HUES6 (cell line): ENCODE data around the gene TAX1BP3.

Source experiments
- H3K27ac ChIP-seq: 2 replicates; pipeline ENCODE4 v1.7.0; 2013; ENCODE audit warnings: low read depth, mild to moderate bottlenecking, low read length, inconsistent platforms
- H3K27me3 ChIP-seq: 2 replicates; pipeline ENCODE4 v1.6.1; 2013; ENCODE audit warnings: low read length; ENCODE audit not compliant: control insufficient read depth, insufficient read depth
- H3K36me3 ChIP-seq: 2 replicates; pipeline ENCODE4 v1.6.1; 2013; ENCODE audit warnings: low read length; ENCODE audit not compliant: control insufficient read depth, insufficient read depth
- H3K4me1 ChIP-seq: 2 replicates; pipeline ENCODE4 v1.6.1; 2013; ENCODE audit warnings: low read length; ENCODE audit not compliant: control insufficient read depth, insufficient read depth
- H3K4me3 ChIP-seq: 2 replicates; pipeline ENCODE4 v1.5.1; 2013; ENCODE audit warnings: low read depth, low read length
- H3K9ac ChIP-seq: one replicate; pipeline ENCODE4 v1.6.1; 2013; ENCODE audit warnings: mild to moderate bottlenecking, low read length
- H3K9me3 ChIP-seq: 2 replicates; pipeline ENCODE4 v1.6.1; 2013; ENCODE audit warnings: low read depth, low read length; ENCODE audit not compliant: control insufficient read depth, insufficient read depth

Gene TAX1BP3

GRCh38 chr17:3697103-3697476, 28.7 kb upstream of the TAX1BP3 start:
- no peak overlapping the region for H3K9ac ChIP-seq
- H3K9me3 ChIP-seq: no peaks in the 10 kb centered on the region; the same call in 1 of the 2 replicates
- no peaks in the 10 kb centered on the region for H3K36me3 ChIP-seq
- peaks cover 10% of the 10 kb centered on the region for H3K4me1 ChIP-seq
- H3K27me3 ChIP-seq: peaks cover 50% of the 10 kb centered on the region
- no peak overlapping the region for H3K4me3 ChIP-seq
- H3K27ac ChIP-seq: no peak overlapping the region

GRCh38 chr17:3695723-3696411, 27.5 kb upstream of the TAX1BP3 start, which contains the start of gene P2RX5:
P2RX5 (minus strand) TSS chr17:3696155; CDS start chr17:3696005, 150 bp downstream.
- H3K27ac ChIP-seq: no peak within 1 kb of the TSS
- no peak within 1 kb of the TSS for H3K9ac ChIP-seq
- H3K4me3 ChIP-seq: peak within 1 kb of the TSS; percentile 75
- peaks cover 10% of the 10 kb centered on the region for H3K4me1 ChIP-seq
- no peaks in the 10 kb centered on the region for H3K36me3 ChIP-seq
- peaks cover 50% of the 10 kb centered on the region for H3K27me3 ChIP-seq
- H3K9me3 ChIP-seq: no peaks in the 10 kb centered on the region; the same call in 1 of the 2 replicates

GRCh38 chr17:3695129-3695722, 26.8 kb upstream of the TAX1BP3 start:
- no peak overlapping the region for H3K27ac ChIP-seq
- H3K36me3 ChIP-seq: no peaks in the 10 kb centered on the region
- peak overlapping the region; percentile 75 for H3K4me3 ChIP-seq
- no peak overlapping the region for H3K9ac ChIP-seq
- peaks cover 50% of the 10 kb centered on the region for H3K27me3 ChIP-seq
- H3K4me1 ChIP-seq: peaks cover 10% of the 10 kb centered on the region
- no peaks in the 10 kb centered on the region; the same call in 1 of the 2 replicates for H3K9me3 ChIP-seq

GRCh38 chr17:3693829-3694231, 25.5 kb upstream of the TAX1BP3 start:
- no peak overlapping the region for H3K4me3 ChIP-seq
- no peaks in the 10 kb centered on the region; the same call in 1 of the 2 replicates for H3K9me3 ChIP-seq
- H3K27me3 ChIP-seq: peaks cover 50% of the 10 kb centered on the region
- H3K36me3 ChIP-seq: no peaks in the 10 kb centered on the region
- H3K27ac ChIP-seq: no peak overlapping the region
- H3K9ac ChIP-seq: no peak overlapping the region
- peaks cover 14% of the 10 kb centered on the region for H3K4me1 ChIP-seq

- H3K4me1 ChIP-seq: peaks cover 17% of the 10 kb centered on the region
These were observed 24.8 kb upstream of the TAX1BP3 start for GRCh38 chr17:3693141-3693540.

GRCh38 chr17:3692346-3692745, 24.0 kb upstream of the TAX1BP3 start:
- Histone ChIP-seq H3K4me1 (peaks cover 20% of the 10 kb centered on the region), H3K27ac (no peak overlapping the region), H3K36me3 (no peaks in the 10 kb centered on the region), H3K27me3 (peaks cover 37% of the 10 kb centered on the region), H3K9ac (no peak overlapping the region), H3K4me3 (no peak overlapping the region), H3K9me3 (no peaks in the 10 kb centered on the region)

More at GRCh38 chr17:3693141-3693540, 24.8 kb upstream of the TAX1BP3 start:
- H3K9ac ChIP-seq: no peak overlapping the region
- H3K36me3 ChIP-seq: no peaks in the 10 kb centered on the region
- no peaks in the 10 kb centered on the region for H3K9me3 ChIP-seq
- no peak overlapping the region for H3K27ac ChIP-seq
- no peak overlapping the region for H3K4me3 ChIP-seq
- peaks cover 45% of the 10 kb centered on the region for H3K27me3 ChIP-seq

- Histone ChIP-seq H3K4me1 (peaks cover 20% of the 10 kb centered on the region), H3K36me3 (no peaks in the 10 kb centered on the region), H3K27ac (no peak overlapping the region), H3K9ac (no peak overlapping the region), H3K9me3 (no peaks in the 10 kb centered on the region), H3K4me3 (no peak overlapping the region), H3K27me3 (peaks cover 30% of the 10 kb centered on the region)
These were observed 23.3 kb upstream of the TAX1BP3 start for GRCh38 chr17:3691617-3692067.

- Histone ChIP-seq H3K4me1 (peaks cover 16% of the 10 kb centered on the region), H3K9me3 (no peaks in the 10 kb centered on the region), H3K27me3 (peaks cover 17% of the 10 kb centered on the region), H3K4me3 (no peak overlapping the region), H3K27ac (no peak overlapping the region), H3K36me3 (no peaks in the 10 kb centered on the region), H3K9ac (no peak overlapping the region)
These were observed 21.8 kb upstream of the TAX1BP3 start for GRCh38 chr17:3690094-3690715.

- Histone ChIP-seq H3K4me1 (peaks cover 10% of the 10 kb centered on the region; the same call in 1 of the 2 replicates), H3K9me3 (no peaks in the 10 kb centered on the region), H3K4me3 (no peak overlapping the region), H3K36me3 (no peaks in the 10 kb centered on the region), H3K9ac (no peak overlapping the region), H3K27me3 (peaks cover 12% of the 10 kb centered on the region; the same call in 1 of the 2 replicates), H3K27ac (no peak overlapping the region)
These were observed 21.1 kb upstream of the TAX1BP3 start for GRCh38 chr17:3689262-3690093.

- Histone ChIP-seq H3K27ac (no peak overlapping the region), H3K9ac (no peak overlapping the region), H3K4me1 (peaks cover 10% of the 10 kb centered on the region; the same call in 1 of the 2 replicates)
These were observed 20.5 kb upstream of the TAX1BP3 start for GRCh38 chr17:3688852-3689261.

More at GRCh38 chr17:3688852-3689261, 20.5 kb upstream of the TAX1BP3 start:
- Histone ChIP-seq H3K9me3 (no peaks in the 10 kb centered on the region), H3K36me3 (no peaks in the 10 kb centered on the region), H3K4me3 (no peak overlapping the region), H3K27me3 (peaks cover 6% of the 10 kb centered on the region; the same call in 1 of the 2 replicates)
